SKM-1 (cell line): ENCODE data around the gene FBXO48.

Source experiments
- DNase-seq: peaks from one replicate; lab custom pipeline; 2025; ENCODE audit not compliant: unreplicated experiment; lab: John Stamatoyannopoulos, UW

The FBXO48 gene

DNA sequence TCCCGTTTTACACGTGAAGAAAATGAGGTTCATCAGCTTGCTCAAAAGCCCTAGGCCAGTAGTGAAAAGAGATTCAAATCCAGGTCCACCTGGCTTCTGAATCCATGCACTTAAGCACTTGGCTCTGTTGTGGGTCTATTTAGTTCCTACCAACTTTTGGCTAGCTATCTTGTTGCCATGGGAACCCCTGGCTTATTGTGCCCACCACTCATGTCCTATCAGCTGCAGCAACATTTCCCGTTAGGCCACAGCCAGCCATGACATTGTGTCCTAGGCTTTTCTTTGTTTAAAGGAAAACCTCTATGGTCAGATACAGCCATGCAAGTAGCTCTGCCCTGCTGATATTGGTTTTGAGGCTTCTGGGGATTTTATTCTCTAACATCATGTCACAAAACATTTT lies 52.2 kb downstream of the FBXO48 start:
- no peak for DNase-seq

DNA sequence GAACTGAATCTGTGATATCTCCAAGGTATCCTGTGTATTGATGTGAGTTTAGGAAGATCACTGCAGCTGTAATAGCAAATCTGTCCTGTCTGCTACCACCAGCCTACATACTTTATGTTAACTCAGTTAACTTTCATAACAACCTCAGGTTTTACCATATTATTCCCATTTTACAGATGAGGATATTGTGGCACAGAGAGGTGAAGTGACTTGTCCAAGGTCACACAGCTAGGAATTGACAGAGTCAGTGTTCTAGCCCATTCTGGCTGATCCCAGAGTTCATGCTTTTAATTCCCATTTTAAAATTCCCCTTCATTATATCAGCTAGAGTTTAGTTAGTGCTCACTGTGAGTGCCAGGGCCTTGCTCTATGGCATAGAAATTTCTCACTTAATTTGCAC lies 52.6 kb downstream of the FBXO48 start:
- no peak for DNase-seq

DNA sequence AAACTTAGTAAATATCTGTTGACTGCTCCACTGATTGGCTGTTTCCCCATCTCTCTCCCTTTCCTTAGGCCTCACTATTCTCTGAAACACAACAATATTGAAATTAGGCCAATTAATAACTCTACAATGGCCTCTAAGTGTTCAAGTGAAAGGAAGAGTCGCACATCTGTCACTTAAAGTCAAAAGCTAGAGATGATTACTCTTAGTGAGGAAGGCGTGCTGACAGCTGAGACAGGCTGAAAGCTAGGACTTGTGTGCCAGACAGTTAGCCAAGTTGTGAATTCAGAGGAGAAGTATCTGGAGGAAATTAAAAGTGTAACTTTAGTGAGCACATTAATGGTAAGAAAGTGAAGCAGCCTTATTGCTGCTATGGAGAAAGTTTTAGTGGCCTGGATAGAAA lies 53.6 kb downstream of the FBXO48 start:
- DNase-seq, result no peak

DNA sequence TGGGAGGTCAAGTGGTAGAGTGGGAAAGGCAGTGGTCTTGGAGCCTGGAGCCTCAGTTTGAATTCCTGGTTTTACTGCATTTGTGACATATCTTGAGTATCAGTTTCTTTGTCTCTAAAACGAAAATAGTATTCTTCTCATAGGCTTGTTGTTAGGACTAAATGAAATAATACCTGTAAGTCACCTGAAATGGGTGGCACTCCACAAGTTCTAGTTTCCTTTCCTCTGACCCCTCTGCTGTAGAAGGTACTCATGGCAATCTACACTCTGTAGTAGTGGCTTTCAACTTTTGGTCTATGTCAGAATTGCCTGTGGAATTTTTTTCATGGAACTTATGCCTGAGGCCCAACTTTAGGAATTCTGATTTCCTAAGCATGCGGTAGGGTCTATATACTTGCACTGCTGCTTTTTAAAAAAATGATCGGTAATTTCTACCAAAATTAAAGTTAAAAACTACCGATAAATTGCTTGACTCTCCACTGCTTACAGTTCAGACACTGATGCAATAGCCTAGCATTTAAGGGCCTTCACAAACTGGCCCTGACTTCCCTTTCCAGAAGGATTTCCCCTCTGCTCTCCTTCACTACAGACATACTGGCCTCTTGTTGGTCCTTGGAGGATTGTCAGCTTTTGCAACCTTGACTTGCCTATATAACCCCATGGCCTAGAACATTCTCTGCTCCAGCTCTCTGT lies 54.8 kb downstream of the FBXO48 start:
- peak; percentile 66 for DNase-seq

DNA sequence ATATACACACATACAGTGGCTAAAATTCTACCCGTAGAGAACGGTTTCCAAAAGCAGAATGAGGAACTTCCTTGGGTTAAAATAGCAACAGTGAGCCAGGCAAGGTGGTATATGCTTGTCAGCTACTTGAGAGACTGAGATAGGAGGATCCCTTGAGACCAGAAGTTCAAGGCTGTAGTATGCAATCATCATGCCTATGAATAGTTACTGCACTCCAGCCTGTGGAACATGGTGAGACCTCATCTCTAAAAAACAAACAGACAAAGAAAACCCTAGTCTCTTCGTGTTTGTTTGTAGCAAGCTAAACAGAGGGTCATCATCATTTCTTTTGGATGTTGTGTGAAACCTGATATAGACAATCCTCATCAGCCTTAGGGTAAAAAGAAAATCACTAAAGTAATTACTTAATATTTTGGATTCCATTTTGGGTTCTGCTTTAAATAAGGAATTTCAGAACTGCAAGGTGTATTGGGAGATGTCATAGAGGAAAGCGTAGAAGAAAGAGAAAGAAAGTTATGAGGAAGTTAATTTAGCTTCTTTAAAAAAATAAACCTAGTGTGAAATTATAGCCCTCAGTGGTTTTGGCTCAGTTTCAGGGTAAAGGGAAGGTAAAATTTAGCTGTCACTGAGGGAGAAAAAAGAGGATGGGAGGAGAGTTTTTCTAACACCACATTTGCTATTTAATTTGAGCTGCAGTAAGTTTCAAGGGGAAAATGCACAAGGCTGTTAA lies 55.5 kb downstream of the FBXO48 start:
- peak; percentile 73 for DNase-seq
